HG03108 (cell line): ENCODE results near the gene ZNF746.
"Not testable (repeated sequence)": the region's sequence is repeated elsewhere in the genome, so short reads cannot be mapped to it uniquely, and the experiment has no call there.

Experiments
- ATAC-seq: cut with Tn5 transposase; IDR thresholded peaks from one replicate; pipeline ENCODE4 v1.9.1; 2021; ENCODE audit warnings: moderate library complexity; ENCODE audit not compliant: unreplicated experiment

Gene ZNF746

DNA sequence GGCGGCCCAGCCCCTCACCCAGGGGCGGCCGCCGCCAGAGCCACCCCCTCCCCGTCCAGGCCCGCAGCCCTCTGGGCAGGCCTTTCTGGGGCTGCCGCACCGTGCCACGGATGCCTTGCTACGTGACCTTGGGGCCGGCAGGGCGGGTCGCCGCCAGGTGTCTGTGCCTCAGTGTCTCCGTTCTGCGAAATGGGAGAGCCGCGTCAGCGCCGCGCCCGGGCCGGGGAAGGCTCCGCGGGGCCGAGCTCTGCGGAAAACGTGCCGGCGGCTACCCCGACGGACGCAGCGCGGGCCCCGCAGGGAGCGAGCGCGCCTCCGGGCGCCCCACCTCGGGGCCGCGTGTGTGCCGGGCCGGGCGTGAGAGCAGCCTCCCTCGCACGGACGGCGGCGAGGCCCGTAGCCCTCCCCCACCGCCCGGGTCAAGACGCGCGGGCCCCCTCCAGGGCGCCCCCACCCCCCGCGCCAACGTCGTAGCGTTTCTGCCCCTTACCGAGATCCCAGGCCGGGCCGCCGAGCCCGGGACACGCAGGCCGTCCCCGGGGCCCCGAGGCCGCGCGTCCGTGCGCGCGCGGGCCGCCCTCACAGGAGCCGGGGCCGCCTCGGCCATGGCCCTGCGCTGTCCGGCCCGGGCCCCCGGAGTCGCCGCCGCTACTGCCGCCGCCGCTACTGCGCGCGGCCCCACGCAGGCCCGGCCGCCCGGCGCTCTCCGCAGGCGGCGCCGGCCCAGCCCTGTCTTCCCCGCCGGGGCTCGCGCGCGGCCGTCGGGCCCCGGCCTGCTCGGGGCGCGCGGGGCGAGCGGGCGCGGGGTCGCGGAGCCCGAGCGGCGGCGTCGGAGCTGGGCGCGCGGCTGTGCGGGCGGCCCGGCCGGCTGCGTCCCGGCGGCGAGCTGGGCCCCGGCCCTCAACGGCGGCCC, 37.8 kb downstream of the ZNF746 start:
- peak; percentile 18 for ATAC-seq

DNA sequence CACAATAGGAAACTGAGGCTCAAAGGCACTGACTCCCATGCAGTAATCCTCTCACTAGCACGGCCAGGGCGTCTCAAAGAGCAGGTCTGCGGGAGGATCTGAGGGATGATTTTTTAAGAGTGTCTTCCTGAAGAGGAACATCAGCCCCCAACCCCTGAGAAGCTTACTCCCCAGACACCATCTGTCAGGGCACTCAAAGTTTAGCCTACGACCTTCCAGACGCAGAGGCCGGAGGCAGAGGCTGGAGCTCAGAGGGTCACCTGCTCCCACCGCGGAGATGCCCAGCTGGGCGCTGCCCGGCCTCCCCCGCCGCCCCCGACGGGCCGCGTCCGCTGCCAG, 38.4 kb downstream of the ZNF746 start:
- no peak for ATAC-seq

DNA sequence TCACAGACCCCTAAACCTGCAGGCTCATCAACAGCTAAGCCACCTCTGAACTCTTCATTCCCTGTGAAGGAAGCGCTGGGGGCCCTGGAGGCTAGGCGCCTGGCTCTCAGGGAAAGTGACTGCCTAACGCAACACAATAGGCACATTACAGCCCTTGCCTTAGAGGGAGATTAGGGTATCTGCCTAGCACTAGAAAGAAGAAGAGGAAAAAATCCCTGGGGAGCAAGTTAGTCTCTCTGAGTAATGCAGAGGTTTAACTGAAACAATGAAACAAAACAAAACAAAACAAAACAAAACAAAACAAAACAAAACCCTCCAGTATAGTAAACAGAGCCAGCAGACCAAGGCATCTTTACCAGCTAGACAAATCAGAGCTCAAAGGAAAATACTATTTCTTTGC, 39.4 kb downstream of the ZNF746 start:
- ATAC-seq, result no peak

DNA sequence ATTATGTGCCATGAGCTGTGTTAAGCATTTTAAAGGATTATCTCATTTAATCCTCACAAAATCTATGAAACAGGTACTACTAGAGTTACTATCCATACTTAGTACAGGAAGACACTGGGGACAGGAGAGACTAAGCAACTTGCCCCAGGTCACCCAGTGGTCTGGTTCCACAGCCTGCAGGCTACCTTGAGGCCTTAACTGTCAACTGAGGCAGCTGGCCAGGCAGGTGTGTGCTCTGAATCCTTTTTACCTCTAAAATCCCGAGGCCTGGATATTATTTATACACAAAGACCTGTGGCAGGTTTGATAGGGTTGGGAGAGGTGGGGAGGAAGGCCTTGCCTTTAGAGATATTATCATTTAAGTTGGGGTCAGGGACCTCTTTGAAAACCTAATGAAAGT, 39.8 kb downstream of the ZNF746 start:
- no peak for ATAC-seq

DNA sequence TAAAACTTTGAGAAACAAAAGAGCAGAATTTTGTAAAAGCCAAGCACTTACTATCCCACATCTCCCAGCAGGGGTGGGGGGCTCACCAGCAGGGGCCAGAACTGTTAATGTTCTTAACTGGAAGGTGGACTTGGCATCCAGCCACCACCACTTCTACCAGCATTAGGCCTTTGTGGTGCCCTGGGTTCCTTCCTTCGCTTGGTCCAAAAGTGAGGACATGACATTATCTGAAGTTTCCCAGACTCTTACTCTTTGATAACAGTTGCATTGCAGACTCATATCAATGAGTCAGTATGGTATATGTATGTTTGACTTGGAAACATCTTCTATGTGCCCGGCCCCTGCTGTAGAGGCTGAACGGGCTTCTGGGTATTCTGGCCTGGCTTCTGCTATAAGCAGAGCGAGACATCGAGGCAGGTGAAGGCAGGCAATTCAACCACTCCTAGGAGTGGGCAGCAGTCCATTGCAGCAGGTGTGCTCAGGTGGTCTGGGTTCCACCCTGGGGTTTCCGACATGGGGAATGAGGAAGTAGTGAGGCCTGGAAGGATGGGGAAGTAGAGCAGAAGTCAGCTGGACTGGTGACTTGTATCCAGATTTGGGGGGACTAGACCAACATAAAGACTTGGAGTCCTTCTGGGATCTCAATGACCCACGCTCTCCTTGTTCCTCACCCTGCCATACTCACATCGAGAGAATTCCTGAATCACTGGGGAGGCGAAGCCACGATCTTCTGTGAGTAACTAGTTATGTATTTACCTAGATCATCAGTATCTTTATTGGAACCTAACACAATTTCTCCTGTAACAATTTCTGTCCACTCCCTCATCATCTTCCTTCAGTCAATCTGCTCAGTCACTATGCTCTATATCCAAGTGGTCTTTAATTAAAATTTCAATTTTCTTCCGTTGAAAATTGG, 40.8 kb downstream of the ZNF746 start:
- ATAC-seq, result no peak

DNA sequence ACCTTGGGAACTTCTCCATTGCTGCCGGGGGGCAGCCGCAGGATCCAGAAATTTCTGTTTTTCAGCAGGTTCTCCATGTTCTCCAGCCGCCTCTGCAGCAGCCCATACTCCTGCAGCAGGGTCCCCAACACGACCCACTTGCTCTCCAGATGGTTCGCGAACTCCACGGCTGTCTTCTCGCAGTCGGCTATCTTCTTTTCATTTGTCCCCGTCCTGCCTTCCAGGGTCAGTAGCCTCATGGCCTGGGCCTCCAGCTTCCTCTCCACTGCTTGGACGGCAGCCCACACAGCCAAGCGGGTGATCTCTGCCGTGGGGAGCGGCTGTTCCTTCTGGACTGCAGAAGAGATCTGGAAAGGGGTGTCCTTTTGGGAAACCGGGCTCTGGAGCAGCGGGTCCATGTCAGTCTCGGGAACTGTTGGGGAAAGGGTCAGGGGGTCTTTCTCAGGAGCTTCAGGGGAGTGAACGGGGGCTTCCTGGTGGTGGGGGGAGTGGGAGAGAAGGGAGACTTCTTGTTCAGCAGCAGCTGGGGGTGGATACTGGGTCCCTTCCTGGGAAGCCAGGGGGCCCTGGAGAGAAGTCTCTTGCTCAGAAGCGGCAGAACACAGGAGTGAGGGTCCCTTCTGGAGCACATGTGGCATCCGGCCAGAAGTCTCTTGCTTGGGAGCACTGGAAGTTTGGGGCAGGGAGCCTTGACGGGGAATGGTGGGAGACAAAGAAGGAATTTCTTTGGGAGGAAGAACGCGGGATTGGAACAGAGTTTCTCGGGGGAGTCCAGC, 42.2 kb downstream of the ZNF746 start:
- ATAC-seq, result no peak

DNA sequence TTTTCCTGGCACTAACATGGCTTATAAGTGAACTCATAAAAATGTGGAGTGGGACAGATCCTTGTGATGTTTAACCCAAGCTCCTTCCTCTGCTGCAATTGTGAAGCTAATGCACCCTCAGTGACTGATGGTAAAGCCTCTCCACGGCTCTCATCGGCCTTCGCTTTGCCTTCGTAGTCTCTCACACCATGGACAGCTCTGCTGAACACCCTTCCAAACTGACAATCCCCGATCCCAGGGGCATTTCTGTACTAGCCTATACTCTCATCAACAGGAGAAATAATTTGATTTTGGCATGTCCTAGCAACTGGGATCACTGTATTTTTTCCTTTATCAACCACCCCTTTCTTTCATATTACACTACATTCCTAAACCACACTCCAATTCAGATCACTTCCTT, 42.9 kb downstream of the ZNF746 start:
- no peak for ATAC-seq

DNA sequence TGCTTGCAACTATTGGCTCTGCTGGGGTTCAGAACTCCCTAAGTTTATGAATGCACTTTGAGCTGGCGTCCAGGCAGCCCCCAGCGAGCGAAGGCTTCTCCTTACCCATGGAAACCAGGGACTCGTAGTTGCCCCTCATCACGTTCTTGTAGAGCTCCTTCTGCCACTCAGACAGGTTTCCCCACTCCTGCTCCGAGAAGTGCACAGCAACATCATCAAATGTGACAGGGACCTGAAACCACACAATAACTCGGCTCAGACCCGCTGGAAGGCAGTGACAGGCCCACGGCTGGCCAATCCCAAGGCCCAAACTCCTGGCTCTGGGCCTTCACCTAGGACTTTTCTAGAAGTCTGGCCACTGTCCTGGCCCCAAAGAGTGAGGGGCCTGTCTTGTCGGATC, 43.6 kb downstream of the ZNF746 start:
- ATAC-seq, result no peak

DNA sequence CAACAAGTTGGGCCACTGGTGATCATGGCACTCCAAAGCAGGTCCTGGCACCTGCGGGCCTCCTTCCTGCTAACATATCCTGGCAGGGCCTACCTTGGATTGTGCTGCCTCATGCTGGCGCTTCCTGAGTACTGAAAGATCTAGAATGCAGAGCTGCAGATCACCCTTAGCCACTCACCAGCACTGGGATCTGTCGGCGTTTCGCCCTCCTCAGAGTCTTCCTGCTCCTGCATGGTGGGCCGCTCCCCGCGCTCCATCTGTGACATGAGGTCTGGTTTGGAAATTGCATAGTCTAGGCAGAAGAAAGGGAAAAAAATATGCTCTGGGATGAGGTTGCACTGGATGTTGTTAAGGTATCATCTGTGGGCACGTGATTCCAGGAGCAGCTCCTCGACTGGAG, 46.8 kb downstream of the ZNF746 start:
- no peak for ATAC-seq

DNA sequence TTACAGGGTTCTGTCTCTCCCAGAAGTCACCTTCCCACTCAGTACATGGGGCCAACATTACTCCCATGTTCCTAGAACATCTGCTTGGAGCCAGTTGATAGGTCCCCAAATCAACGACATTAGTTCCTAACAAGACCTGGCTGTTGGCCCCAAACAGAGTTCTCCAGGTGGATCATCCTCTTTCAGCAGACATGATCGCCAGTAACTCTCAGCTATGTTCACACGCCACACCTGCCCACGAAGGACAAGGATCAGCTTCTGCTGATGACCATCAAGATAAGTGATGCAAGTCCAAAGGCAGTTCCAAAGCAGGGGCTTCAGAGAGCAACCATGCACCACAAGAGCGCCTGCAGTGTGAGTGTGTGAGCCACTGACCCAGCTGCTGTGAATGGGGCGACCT, 47.7 kb downstream of the ZNF746 start:
- ATAC-seq, result no peak

DNA sequence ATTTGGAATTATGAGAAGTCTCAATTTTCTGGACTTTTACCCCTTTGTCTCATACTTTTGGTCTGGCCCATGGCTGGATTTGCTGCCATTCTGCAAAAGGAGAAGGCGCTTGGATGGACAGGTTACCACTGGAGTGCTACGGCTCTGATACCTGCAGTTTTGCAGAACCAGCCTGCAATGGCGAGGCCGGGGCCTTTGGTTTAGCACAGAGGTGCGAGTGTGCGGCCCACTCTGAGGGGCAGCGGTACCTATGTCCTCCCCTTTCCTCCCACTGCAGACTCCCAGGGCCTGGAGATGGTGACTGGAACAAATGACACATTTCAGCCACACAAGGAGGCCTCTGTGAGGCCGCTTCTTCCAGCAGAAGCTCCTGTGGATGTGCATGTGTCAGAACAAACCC, 48.6 kb downstream of the ZNF746 start:
- ATAC-seq, result no peak

DNA sequence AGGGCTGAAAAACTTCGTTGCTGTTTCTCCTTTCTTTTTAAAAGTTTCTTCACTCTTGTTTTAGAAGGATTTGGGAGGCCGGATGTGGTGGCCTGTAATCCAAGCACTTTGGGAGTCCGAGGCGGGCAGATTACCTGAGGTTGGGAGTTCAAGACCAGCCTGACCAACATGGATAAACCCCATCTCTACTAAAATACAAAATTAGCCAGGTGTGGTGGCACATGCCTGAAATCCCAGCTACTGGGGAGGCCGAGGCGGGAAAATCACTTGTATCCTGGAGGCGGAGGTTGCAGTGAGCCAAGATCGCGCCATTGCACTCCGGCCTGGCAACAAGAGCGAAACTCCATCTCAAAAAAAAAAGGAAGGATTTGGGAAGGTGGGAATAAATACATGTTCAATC, 51.6 kb downstream of the ZNF746 start:
- ATAC-seq, result not testable (repeated sequence)

DNA sequence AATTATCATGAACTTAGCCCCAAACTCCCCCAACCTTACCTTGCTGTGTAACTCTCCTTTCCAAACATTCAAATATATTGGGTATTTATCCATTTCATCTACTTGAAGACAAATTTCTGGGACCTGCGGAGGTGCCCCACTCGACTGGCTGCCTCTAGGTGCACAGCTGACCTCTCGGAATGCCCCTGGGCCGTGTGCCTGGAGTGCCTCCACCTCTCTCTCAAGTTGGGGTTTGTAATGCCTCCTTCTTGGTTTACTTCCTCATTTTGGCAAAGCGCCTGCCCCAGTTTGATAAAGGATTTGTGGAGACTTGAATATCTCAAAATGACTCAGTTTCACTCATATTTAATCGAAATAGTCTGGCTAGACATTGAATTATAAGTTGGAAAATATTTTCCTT, 53.3 kb downstream of the ZNF746 start:
- ATAC-seq, result no peak

DNA sequence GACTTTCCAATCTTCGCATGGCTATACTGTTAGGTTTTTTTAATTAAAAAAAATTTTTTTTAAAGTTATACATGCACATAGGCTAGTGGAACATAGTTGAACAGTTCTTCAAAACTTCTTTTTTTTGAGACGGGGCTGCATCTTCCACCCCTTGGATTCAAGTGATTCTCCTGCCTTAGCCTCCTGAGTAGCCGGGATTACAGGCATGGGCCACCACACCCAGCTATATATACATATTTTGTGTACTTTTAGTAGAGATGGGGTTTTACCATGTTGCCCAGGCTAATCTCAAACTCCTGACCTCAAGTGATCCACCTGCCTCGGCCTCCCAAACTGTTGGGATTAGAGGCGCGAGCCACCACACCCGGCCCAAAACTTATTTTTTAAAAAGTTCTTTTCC, 54.1 kb downstream of the ZNF746 start:
- no peak for ATAC-seq

DNA sequence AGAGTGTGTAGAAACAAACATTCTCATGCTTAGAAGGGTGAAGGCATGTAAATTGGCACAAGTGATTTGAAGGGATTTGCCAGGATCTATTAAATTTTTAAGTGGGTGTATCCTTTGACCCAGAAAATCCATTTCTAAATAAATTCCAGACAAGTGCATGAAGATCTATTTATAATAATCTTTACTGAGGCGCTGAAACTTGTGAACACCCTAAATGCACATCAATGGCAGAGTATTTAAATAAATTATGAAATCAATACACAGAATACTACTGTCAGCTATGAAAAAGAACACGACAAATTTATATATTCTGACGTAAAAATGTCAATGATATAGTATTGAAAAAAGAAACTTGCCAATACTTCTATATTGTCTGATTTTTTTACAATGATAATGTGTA, 54.7 kb downstream of the ZNF746 start:
- ATAC-seq, result no peak

DNA sequence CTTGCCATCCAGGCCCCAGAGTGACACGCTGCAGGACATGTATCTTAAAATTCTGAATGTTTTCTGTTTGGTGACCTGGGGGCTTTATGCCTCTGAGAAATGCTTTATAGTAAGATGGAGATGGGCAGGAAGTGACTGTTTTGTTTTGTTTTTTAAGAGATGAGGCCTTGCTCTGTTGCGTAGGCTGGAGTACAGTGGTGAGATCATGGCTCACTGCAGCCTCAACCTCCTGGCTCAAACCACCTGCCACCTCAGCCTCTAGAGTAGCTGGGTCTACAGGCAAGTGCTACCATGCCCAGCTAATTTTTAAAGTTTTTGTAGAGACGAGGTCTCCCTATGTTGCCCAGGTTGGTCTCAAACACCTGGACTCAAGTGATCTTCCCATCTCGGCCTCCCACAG, 57.4 kb downstream of the ZNF746 start:
- no peak for ATAC-seq

DNA sequence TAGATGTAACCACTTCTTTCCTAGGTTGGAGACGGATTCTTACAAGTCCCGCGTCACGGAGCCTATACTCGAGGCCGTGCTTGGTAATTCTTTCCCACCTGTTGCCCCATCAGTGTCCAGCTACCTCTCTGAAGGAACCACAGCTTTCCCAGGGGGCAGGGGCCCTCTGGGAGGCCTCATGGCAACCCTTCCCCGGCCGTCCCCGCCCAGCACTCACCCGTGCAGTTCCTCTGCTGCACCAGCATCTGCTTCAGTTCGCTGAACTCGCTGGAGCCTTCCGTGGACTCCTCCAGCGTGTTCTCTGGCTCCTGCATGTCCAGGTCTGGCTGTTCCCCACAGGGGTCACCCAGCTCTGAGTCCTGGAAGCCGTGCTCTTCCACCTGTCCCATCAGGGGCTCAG, 61.3 kb downstream of the ZNF746 start:
- no peak for ATAC-seq

DNA sequence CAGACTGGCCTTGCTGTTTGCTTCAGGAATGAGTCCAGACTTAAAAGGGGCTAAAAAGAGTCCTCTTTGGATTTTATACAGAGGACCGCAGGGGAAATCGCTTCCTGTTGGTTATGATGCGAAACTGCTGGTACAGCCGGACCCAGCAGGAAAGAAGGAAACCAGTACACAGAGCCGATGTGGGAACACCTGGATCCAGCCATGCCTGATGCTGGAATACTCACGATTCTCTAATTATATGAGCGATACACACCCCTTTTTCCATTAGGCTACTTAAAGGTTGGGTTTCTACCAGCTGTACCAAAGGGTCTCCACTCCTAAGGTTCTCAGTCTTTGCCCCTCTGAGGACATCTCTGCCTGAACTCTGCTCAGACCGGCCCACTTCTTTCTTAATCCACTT, 64.5 kb downstream of the ZNF746 start:
- no peak for ATAC-seq

DNA sequence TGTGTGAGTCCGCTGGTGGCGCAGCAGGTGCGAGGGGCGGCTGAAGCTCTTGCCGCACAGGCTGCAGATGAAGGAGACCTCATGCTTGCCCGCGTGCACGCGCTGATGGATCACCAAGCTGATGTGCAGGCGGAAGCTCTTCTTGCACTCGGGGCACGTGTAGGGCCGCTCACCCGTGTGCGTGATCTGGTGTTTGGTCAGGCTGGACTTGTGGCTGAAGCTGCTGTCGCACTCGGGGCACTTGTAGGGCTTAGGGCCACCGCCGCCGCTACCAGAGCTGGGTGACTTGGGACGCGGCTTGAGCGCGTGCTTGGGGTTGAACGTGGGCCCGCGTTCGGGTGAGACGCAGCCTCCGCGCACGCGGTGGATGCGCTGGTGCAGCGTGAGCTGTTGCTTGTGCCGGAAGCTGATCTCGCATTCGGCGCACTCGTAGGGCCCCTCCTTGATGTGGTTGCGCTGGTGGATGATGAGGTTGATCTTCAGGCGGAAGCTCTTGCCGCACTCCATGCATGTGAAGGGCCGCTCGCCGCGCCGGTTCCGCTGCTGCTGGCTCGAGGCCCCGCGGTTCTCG, 65.4 kb downstream of the ZNF746 start:
- ATAC-seq, result no peak

DNA sequence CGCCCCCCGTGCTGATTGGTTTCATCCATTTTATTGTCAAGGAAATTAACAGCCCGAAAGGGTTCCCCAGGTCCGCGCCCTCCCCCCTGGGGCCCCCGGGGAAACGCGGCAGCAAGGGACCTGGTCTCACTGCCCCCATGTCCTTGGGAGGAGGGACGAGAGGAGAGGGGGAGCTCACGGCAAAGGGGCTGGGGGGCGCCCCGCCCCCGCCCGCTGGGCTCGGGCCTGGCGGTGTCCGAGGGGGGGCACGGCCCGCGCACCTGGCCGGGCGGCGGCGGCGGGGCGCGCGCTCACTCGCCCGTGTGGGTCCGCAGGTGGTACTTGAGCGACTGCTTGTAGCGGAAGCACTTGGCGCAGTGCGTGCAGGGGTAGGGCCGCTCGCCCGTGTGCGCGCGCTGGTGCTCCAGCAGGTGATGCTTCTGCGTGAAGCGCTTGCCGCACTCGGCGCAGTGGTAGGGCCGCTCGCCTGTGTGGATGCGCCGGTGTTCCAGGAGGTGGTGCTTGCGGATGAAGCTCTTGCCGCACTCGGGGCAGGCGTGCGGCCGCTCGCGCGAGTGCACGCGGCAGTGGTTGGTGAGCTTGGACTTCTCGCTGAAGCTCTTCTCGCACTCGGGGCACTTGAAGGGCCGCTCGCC, 66.0 kb downstream of the ZNF746 start:
- ATAC-seq, result no peak

DNA sequence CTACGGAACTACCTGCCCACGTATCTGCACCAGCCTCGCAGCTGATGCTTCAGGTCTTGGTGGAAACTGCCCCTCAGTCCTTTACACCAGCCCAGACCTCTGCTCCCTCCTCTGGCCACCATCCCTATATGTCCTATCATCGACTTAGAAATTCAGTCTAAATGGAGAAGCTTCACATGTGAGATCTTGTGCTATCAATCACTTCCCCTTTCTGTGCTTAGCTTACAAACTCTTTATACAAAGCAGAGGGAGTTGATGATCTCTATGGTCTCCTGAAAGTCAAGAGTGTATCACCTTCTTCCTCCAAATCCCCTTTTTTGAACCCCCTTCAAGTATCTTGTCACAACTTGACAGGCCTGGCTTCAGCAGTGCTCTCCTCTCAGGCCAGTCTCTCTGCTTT, 67.4 kb downstream of the ZNF746 start:
- ATAC-seq, result no peak
